Upper lobe of left lung (tissue), 6 donors: ENCODE data around the gene WDR31. TPM values are rescaled to one million over a fixed set of nuclear protein-coding genes. Genes with fewer than 3 reads are reported as not detected.
"Not testable (repeated sequence)": the region's sequence is repeated elsewhere in the genome, so short reads cannot be mapped to it uniquely, and the experiment has no call there.

Source experiments
- ATAC-seq, 2 donors: fragments of 200-7000 bp; cut with Tn5 transposase; one replicate each; pipeline ENCODE4 v1.9.1; 2022; ENCODE audit warnings: mild to moderate bottlenecking in 2 of 2, moderate library complexity in 2 of 2; ENCODE audit not compliant: low FRiP score in 2 of 2
- DNase-seq, 2 donors: peaks; one replicate each; pipeline ENCODE4 v3.0.0-alpha.2; 2019 to 2020
- H3K27ac ChIP-seq, 4 donors: fragments of 200-600 bp; sonication (generic); one replicate each; pipeline ENCODE4 v1.5.1; 2016 to 2019
- H3K27me3 ChIP-seq, 4 donors: fragments of 200-600 bp; sonication (generic); one replicate each; pipeline ENCODE4 v1.5.1; 2017 to 2019
- H3K36me3 ChIP-seq, 4 donors: fragments of 200-600 bp; sonication (generic); one replicate each; pipeline ENCODE4 v1.5.1; 2016 to 2019
- H3K4me1 ChIP-seq, 4 donors: fragments of 200-600 bp; sonication (generic); one replicate each; pipeline ENCODE4 v1.5.1; 2018 to 2019
- H3K4me3 ChIP-seq, 4 donors: fragments of 200-600 bp; sonication (generic); one replicate each; pipeline ENCODE4 v1.5.1; 2017 to 2019; ENCODE audit warnings: mild to moderate bottlenecking in 2 of 4, moderate library complexity in 1 of 4
- H3K9me3 ChIP-seq, 4 donors: fragments of 200-600 bp; sonication (generic); one replicate each; pipeline ENCODE4 v1.5.1; 2018 to 2019
- EP300 ChIP-seq, 4 donors: sonication (generic); formaldehyde crosslinking; IDR thresholded peaks; one replicate each; pipeline ENCODE4 v1.5.1; 2017; ENCODE audit warnings: antibody characterized with exemption in 4 of 4, control low read depth in 2 of 4
- POLR2A ChIP-seq, 4 donors: fragments of 450-650 bp; IDR thresholded peaks; one replicate each; pipeline ENCODE4 v1.5.1; 2016 to 2017; ENCODE audit warnings: antibody characterized with exemption in 4 of 4, mild to moderate bottlenecking in 2 of 4
- POLR2AphosphoS5 ChIP-seq, 2 donors: sonication (generic); formaldehyde crosslinking; IDR thresholded peaks; one replicate each; pipeline ENCODE4 v1.5.1; 2017; ENCODE audit warnings: antibody characterized with exemption in 2 of 2
- WGBS, 2 donors: methylation state at CpG; one replicate each; pipeline ENCODE4 v1.1.5; 2017 to 2018; 5-methylcytosine and 5-hydroxymethylcytosine counted together
- total RNA-seq, 6 donors: library from RNA; depleted of rRNA in 4 of 6; stranded (reverse); fragments of >200 nt in 4 of 6; gene quantifications; one replicate each; pipeline versions ENCODE4 v1.1.0 to v1.2.1, GENCODE V29; 2016 to 2021
- TF ChIP-seq, protein P1 (sequence below), 6 experiments: fragments of 450-650 bp in 4 of 6; fragments of 200-600 bp in 2 of 6; sonication (generic) in 2 of 6; IDR thresholded peaks; one replicate each; pipeline ENCODE4 v1.5.1; 2016 to 2019; ENCODE audit warnings: antibody characterized with exemption in 6 of 6
- donor health status: DM: no; HTN: no; CAD: no; lungs with moderate emphysema.
- donor health status: DM: no; HTN: yes; CAD: no; lungs with severe emphysema.

Gene WDR31
- total RNA-seq, 6 donors from 2014 or later, result 2.0 to 5.2 (median 3.1) TPM

DNA sequence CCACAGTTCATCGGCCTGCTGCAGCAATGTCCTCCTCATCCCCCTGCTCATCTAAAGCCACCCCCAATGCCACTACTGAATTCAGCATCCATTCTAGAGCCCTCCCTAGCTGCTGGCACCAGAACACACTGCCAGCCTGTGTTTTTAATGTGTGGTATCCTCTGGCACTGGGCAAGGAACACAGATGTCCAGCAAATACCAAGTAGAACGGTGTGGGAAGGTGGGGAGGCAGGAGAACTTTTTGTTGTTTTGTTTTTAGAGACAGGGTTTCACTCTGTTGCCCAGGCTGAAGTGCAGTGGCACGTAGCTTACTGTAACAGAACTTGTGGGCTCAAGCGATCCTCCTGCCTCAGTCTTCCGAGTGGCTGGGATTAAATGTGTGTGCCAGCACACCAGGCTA, 32.0 kb upstream of the WDR31 start:
- Histone ChIP-seq H3K9me3 (no peaks in the 10 kb centered on the region), H3K27me3 (no peaks in the 10 kb centered on the region), H3K36me3 (peaks cover 0 to 28% (median 15%) of the 10 kb centered on the region in 4 donors), H3K4me3 (no peak overlapping the region), H3K4me1 (peaks cover 4 to 13% (median 8%) of the 10 kb centered on the region in 4 donors), H3K27ac (no peak overlapping the region)
- ATAC-seq, result no peak
- WGBS, 2 donors, result 84 to 91% methylated on average over 5 of the region's 5 CpGs
- DNase-seq, result no peak
- TF ChIP-seq POLR2AphosphoS5 (IDR thresholded peaks at IDR 0.05), result no peak
- no peak for TF ChIP-seq EP300 (IDR thresholded peaks at IDR 0.05)
- TF ChIP-seq POLR2A (IDR thresholded peaks at IDR 0.05), result no peak
- TF ChIP-seq, protein P1, sequence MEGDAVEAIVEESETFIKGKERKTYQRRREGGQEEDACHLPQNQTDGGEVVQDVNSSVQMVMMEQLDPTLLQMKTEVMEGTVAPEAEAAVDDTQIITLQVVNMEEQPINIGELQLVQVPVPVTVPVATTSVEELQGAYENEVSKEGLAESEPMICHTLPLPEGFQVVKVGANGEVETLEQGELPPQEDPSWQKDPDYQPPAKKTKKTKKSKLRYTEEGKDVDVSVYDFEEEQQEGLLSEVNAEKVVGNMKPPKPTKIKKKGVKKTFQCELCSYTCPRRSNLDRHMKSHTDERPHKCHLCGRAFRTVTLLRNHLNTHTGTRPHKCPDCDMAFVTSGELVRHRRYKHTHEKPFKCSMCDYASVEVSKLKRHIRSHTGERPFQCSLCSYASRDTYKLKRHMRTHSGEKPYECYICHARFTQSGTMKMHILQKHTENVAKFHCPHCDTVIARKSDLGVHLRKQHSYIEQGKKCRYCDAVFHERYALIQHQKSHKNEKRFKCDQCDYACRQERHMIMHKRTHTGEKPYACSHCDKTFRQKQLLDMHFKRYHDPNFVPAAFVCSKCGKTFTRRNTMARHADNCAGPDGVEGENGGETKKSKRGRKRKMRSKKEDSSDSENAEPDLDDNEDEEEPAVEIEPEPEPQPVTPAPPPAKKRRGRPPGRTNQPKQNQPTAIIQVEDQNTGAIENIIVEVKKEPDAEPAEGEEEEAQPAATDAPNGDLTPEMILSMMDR (IDR thresholded peaks at IDR 0.05), result no peak

DNA sequence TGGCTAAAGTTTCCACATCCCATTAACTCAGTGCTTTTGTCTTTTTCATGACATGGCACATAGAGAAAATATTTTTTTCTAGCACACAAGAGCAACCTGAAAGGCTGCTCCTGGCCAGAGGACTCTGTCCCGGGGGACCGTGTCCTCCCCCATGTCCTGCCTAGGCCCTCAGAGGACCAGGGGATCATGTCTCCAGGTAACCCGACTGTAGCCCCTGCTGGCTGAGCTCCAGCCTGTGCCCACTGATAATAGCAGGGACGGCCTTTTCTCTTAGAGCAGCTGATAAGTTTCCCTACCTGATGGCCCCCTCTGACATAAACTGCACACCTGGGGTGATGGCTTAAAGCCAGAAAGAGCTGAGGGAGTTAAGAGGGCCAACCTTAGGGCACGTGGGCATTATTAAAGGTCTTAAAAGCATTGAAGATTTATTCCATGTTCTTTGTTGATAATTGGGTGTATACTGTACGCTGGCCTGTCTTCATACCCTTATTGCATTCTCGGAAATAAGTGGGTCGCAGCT, 30.8 kb upstream of the WDR31 start:
- DNase-seq (no peak), ATAC-seq (no peak)

DNA sequence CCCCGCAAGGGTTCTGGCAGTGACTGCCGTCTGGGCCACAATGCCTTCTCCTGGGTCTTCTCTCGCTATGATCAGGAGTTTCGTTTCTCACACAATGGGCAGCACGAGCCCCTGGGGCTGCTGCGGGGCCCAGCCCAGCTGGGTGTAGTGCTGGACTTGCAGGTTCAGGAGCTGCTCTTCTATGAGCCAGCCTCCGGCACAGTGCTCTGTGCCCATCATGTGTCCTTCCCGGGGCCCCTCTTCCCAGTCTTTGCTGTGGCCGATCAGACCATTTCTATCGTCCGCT, 29.7 kb upstream of the WDR31 start:
- no peak overlapping the region for H3K4me3 ChIP-seq
- DNase-seq (peak in 1 of 2 donors; percentile 62), ATAC-seq (no peak)
- no peak overlapping the region for H3K27ac ChIP-seq
- TF ChIP-seq, protein P1 (IDR thresholded peaks at IDR 0.05), result no peak
- no peak for TF ChIP-seq EP300 (IDR thresholded peaks at IDR 0.05)
- no peak for TF ChIP-seq POLR2A (IDR thresholded peaks at IDR 0.05)
- TF ChIP-seq POLR2AphosphoS5 (IDR thresholded peaks at IDR 0.05), result no peak
- peaks cover 0 to 3% (median under 1%) of the 10 kb centered on the region in 4 donors for H3K4me1 ChIP-seq
- H3K9me3 ChIP-seq, result no peaks in the 10 kb centered on the region
- H3K27me3 ChIP-seq, result no peaks in the 10 kb centered on the region
- 74 to 93% methylated on average over 7 to 11 of the region's 11 CpGs for WGBS, 2 donors
- H3K36me3 ChIP-seq, result peaks cover 0 to 23% (median 15%) of the 10 kb centered on the region in 4 donors

More for the DNA sequence above, 30.8 kb upstream of the WDR31 start:
- 84 to 86% methylated on average over 8 of the region's 8 CpGs for WGBS, 2 donors
- no peak overlapping the region for H3K27ac ChIP-seq
- H3K4me3 ChIP-seq, result no peak overlapping the region
- H3K27me3 ChIP-seq, result no peaks in the 10 kb centered on the region
- no peaks in the 10 kb centered on the region for H3K9me3 ChIP-seq
- peaks cover 0 to 28% (median 15%) of the 10 kb centered on the region in 4 donors for H3K36me3 ChIP-seq
- H3K4me1 ChIP-seq, result peaks cover 4 to 12% (median 5%) of the 10 kb centered on the region in 4 donors
- TF ChIP-seq, protein P1 (IDR thresholded peaks at IDR 0.05), result no peak
- TF ChIP-seq POLR2A (IDR thresholded peaks at IDR 0.05) (no peak), EP300 (IDR thresholded peaks at IDR 0.05) (no peak), POLR2AphosphoS5 (IDR thresholded peaks at IDR 0.05) (no peak)

GRCh38 chr9:113368982-113369854, 29.1 kb upstream of the WDR31 start:
- WGBS, 2 donors, result 73 to 77% methylated on average over 10 to 13 of the region's 13 CpGs
- TF ChIP-seq EP300 (IDR thresholded peaks at IDR 0.05) (no peak), POLR2A (IDR thresholded peaks at IDR 0.05) (no peak)
- Histone ChIP-seq H3K27ac (no peak overlapping the region), H3K4me3 (no peak overlapping the region), H3K4me1 (peaks cover 0 to 3% (median 0%) of the 10 kb centered on the region in 4 donors), H3K36me3 (peaks cover 0 to 18% (median 11%) of the 10 kb centered on the region in 4 donors), H3K9me3 (no peaks in the 10 kb centered on the region), H3K27me3 (no peaks in the 10 kb centered on the region)
- ATAC-seq (no peak), DNase-seq (no peak)

DNA sequence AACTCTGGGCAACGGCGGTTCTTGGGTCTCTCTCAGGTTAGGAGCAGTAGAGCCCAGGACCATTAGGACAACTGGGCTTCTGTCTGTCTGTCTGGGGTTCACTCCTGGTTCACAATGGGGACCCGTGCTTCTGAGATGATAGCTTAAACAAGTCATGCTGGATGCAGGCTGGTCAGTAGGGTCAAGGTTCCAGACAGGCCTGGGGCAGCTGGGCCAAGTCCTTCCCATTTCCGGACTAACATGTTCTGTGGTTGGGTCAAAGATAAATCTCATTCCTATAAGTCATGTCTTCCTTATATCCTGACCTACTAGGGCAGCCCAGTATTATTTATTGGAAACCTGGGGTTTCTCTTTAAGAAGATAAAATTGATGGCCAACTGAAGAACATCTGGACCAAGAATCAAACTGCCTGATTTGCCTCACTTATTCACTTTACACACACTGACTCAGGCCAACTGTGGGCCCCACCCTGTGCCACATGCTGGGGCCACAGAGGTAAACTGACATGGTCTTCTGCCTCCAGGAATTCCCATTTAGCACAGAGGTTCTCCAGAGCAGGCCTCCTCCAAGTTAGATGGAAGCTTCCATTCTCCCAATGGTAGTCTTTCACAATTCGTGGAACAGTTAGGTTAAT, 28.4 kb upstream of the WDR31 start:
- no peak for DNase-seq
- no peaks in the 10 kb centered on the region for H3K27me3 ChIP-seq
- H3K4me3 ChIP-seq, result no peak overlapping the region
- 91 to 96% methylated on average over 5 of the region's 5 CpGs for WGBS, 2 donors
- TF ChIP-seq, protein P1 (IDR thresholded peaks at IDR 0.05), result no peak
- TF ChIP-seq EP300 (IDR thresholded peaks at IDR 0.05), result no peak
- ATAC-seq, result no peak
- H3K27ac ChIP-seq, result no peak overlapping the region
- H3K9me3 ChIP-seq, result no peaks in the 10 kb centered on the region
- peaks cover 0 to 3% (median 0%) of the 10 kb centered on the region in 4 donors for H3K4me1 ChIP-seq
- peaks cover 0 to 10% (median 3%) of the 10 kb centered on the region in 4 donors for H3K36me3 ChIP-seq

DNA sequence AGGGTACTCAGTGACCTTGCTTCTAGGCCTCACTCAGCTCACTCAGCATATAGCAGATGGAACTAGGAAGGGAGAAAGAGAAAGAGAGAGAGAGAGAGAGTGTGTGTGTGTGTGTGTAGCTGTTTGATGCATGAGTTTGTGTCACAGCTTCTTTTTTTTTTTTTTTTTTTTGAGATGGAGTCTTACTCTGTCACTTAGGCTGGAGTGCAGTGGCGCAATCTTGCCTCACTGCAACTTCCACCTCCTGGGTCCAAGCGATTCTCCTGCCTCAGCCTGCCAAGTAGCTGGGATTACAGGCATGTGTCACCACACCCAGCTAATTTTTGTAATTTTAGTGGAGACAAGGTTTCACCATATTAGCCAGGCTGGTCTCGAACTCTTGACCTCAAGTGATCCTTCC, 25.6 kb upstream of the WDR31 start:
- DNase-seq, result peak in 1 of 2 donors; percentile 57
- H3K27ac ChIP-seq, H3K4me3 ChIP-seq, ATAC-seq, H3K9me3 ChIP-seq, H3K4me1 ChIP-seq, H3K36me3 ChIP-seq, H3K27me3 ChIP-seq: not testable (repeated sequence)
- WGBS, 2 donors, result 62 to 72% methylated on average over 3 of the region's 3 CpGs
